Thyroid gland (tissue), 4 donors: Measurements from ENCODE around the gene ULK1. TPM values are rescaled to one million over a fixed set of nuclear protein-coding genes. Genes with fewer than 3 reads are reported as not detected.

ENCODE experiments used
- DNase-seq, 2 donors: peaks; one replicate each; pipeline ENCODE4 v3.0.0-alpha.2; 2019
- H3K27ac ChIP-seq, 3 donors: fragments of 200-600 bp; sonication (generic); 1 replicate in 2 of 3; 2 replicates in 1 of 3; pipeline ENCODE4 v1.5.1; 2016 to 2019; ENCODE audit warnings: mild to moderate bottlenecking in 1 of 3, moderate library complexity in 1 of 3
- H3K27me3 ChIP-seq: fragments of 200-600 bp; sonication (generic); one replicate; pipeline ENCODE4 v1.5.1; 2019
- H3K36me3 ChIP-seq, 2 donors: fragments of 200-600 bp; sonication (generic); one replicate each; pipeline ENCODE4 v1.5.1; 2016 to 2019
- H3K4me1 ChIP-seq, 2 donors: fragments of 200-600 bp; sonication (generic); one replicate each; pipeline ENCODE4 v1.5.1; 2017 to 2019
- H3K4me3 ChIP-seq, 3 donors: fragments of 200-600 bp; sonication (generic); replicated peaks in 1 of 3; 1 replicate in 2 of 3; 2 replicates in 1 of 3; pipeline ENCODE4 v1.5.1; 2016; ENCODE audit warnings: mild to moderate bottlenecking in 1 of 3
- H3K9me3 ChIP-seq: fragments of 200-600 bp; sonication (generic); one replicate; pipeline ENCODE4 v1.5.1; 2017
- POLR2A ChIP-seq, 2 donors: fragments of 450-650 bp; IDR thresholded peaks; one replicate each; pipeline ENCODE4 v1.6.1; 2017; ENCODE audit warnings: antibody characterized with exemption in 2 of 2, mild to moderate bottlenecking in 2 of 2, moderate library complexity in 1 of 2
- WGBS, 2 donors: methylation state at CpG; one replicate each; pipeline ENCODE4 v1.1.5; 2017; 5-methylcytosine and 5-hydroxymethylcytosine counted together
- intact Hi-C: fragments of 100-400 bp; cut with DNase I; formaldehyde crosslinking; loops from one replicate; pipeline ENCODE4 v1.15.1; 2023
- total RNA-seq, 4 donors: library from RNA; depleted of rRNA; stranded (reverse); fragments of >200 nt; gene quantifications; one replicate each; pipeline ENCODE4 v1.2.3, GENCODE V29; 2016
- TF ChIP-seq, protein P1 (sequence below), 6 experiments: fragments of 200-600 bp in 3 of 6; fragments of 450-650 bp in 3 of 6; sonication (generic) in 3 of 6; IDR thresholded peaks; one replicate each; pipeline ENCODE4 v1.5.1; 2016 to 2019; ENCODE audit warnings: antibody characterized with exemption in 6 of 6, mild to moderate bottlenecking in 2 of 6, inconsistent platforms in 1 of 6, moderate library complexity in 1 of 6

Gene ULK1
- total RNA-seq, 4 donors from 2014 or later, result 21.1 to 27.7 (median 21.7) TPM

DNA sequence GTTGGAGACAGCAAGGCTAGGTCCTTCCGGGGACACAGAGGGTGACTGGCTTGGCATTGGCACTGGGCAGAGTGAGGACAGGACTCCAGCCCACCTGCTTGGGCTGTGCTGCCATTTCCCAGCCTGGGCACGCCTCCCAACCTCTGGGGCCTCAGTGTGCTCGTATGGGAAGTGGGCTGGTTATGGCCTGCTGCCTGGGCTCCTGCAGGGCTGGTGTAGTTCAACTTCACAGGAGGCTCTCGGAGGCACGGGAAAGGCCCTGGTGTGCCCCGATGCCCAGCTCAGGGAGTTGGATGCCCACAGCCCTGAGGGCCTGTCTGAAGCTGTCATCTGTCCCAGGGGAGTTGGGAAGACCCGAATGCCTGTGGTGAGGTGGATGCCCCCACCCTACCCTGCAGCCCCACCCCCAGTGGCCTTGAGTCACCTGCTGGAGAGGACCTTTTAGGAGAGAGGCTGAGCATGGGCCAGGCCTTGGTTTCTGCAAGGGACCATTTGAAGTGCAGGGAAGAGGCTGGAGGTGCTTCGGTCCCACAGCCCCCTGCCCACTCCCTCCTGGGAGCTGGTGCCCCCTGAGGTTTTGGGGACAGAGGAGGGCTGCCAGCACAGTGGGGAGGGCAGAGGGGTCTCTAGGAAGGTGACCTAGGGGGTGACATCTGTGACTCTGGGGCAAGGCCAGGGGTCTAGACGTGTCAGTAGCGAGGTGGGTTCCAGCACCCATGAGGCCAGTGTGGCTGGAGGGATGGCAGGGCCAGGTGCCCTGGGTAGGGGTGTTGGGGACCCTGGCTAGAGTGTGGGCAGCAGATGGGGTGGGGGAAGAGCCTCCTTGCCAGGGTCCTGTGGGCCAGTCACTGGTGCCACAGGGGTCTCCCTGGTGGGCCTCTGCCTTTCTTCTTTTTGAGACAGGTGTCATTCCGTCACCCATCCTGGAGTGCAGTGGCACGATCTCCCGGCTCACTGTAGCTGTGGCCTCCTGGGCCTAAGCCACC is 9.1 kb downstream of the ULK1 start:
- H3K36me3 ChIP-seq, result peaks cover 7 to 11% of the 10 kb centered on the region in 2 donors
- intact Hi-C loops, result no loop called here
- H3K27ac ChIP-seq, result no peak overlapping the region
- 92 to 95% methylated on average over 5 to 8 of the region's 13 CpGs for WGBS, 2 donors
- no peak for DNase-seq
- no peak for TF ChIP-seq POLR2A (IDR thresholded peaks at IDR 0.05)
- TF ChIP-seq, protein P1, sequence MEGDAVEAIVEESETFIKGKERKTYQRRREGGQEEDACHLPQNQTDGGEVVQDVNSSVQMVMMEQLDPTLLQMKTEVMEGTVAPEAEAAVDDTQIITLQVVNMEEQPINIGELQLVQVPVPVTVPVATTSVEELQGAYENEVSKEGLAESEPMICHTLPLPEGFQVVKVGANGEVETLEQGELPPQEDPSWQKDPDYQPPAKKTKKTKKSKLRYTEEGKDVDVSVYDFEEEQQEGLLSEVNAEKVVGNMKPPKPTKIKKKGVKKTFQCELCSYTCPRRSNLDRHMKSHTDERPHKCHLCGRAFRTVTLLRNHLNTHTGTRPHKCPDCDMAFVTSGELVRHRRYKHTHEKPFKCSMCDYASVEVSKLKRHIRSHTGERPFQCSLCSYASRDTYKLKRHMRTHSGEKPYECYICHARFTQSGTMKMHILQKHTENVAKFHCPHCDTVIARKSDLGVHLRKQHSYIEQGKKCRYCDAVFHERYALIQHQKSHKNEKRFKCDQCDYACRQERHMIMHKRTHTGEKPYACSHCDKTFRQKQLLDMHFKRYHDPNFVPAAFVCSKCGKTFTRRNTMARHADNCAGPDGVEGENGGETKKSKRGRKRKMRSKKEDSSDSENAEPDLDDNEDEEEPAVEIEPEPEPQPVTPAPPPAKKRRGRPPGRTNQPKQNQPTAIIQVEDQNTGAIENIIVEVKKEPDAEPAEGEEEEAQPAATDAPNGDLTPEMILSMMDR (IDR thresholded peaks at IDR 0.05), result no peak
- no peaks in the 10 kb centered on the region for H3K27me3 ChIP-seq
- H3K9me3 ChIP-seq, result no peaks in the 10 kb centered on the region
- H3K4me3 ChIP-seq, result no peak overlapping the region
- H3K4me1 ChIP-seq, result peaks cover 10 to 30% of the 10 kb centered on the region in 2 donors

DNA sequence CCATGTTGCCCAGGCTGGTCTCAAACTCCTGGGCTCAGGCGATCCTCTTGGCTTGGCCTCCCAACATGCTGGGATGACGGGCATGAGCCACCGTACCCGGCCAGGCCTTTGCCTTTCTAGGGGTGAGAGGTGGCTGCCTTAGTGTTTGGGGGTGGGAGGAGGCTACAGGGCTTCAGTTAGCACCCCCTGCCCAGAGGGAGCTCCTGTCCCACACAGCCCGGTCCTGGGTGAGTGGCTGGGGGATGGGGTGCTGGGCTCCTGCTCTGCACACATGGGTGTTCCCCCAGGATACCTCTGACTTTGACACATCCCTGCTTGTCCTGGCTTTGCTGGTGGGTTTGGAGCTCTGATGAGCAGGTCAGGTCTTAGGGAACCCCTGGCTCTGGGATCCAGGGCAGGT is 9.9 kb downstream of the ULK1 start:
- Histone ChIP-seq H3K4me3 (no peak overlapping the region), H3K36me3 (peaks cover 15 to 19% of the 10 kb centered on the region in 2 donors), H3K9me3 (no peaks in the 10 kb centered on the region), H3K27me3 (no peaks in the 10 kb centered on the region), H3K4me1 (peaks cover 10 to 30% of the 10 kb centered on the region in 2 donors), H3K27ac (no peak overlapping the region)
- intact Hi-C loops, result no loop called here
- 83 to 98% methylated on average over 4 to 5 of the region's 5 CpGs for WGBS, 2 donors
- no peak for DNase-seq
- TF ChIP-seq POLR2A (IDR thresholded peaks at IDR 0.05), result no peak
- TF ChIP-seq, protein P1 (IDR thresholded peaks at IDR 0.05), result no peak

DNA sequence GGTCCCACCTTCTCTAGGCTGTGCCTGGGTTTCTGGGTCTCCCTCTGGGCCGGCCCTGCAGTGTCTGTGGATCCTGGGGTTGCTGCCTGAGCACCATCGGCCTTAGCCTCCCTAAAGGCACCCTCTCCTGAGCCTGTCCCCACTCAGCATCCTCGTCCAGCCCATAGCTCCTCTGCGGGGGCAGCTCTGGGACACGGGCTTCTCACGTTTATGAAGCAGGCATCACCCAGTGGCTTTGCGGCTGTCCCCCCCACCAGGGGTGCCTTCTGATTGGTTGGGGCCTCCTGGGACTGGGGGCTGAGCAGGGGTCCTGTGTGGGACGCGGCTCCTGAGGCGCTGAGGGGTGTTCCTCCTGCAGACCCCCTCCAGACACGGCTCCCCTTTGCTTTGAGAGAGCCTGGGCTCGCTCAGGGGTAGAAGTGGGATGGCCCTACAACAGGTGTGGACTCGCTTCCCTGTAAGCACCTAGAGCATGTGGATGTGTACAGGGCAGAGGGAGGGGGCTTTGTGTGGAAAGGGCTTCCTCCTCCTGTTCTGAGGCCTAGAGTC is 10.7 kb downstream of the ULK1 start:
- Histone ChIP-seq H3K4me3 (no peak overlapping the region), H3K27ac (no peak overlapping the region), H3K4me1 (peaks cover 10 to 30% of the 10 kb centered on the region in 2 donors), H3K36me3 (peaks cover 23 to 27% of the 10 kb centered on the region in 2 donors), H3K9me3 (no peaks in the 10 kb centered on the region), H3K27me3 (no peaks in the 10 kb centered on the region)
- DNase-seq, result no peak
- TF ChIP-seq, protein P1 (IDR thresholded peaks at IDR 0.05), result no peak
- TF ChIP-seq POLR2A (IDR thresholded peaks at IDR 0.05), result no peak
- 94 to 100% methylated on average over 6 to 11 of the region's 13 CpGs for WGBS, 2 donors
- intact Hi-C loops, result no loop called here

DNA sequence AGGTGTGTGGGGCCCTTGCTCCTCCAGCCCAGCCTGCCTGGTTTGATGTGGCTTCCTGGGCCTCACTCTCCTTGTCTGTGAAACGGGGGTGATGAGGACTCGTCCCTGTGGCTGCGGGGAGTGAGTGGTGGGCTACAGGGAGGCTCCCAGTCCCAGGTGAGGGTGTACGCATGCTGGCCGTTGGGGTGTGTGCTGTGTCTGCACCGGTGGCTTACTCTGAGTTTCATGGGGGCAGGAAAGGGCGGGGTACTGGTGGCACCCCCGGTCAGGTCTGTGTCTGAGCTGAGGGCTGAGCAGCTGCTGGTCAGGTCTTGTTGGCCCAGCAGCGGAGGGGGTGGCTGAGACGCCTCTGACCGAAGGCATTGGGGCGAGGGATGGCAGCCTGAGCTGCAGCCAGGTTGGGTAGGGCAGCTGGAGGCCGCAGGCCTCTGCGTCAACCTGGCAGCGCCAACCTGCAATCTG is 11.2 kb downstream of the ULK1 start:
- Histone ChIP-seq H3K9me3 (no peaks in the 10 kb centered on the region), H3K27ac (no peak overlapping the region), H3K27me3 (no peaks in the 10 kb centered on the region), H3K4me1 (peaks cover 10 to 25% of the 10 kb centered on the region in 2 donors), H3K36me3 (peaks cover 25 to 32% of the 10 kb centered on the region in 2 donors), H3K4me3 (no peak overlapping the region)
- WGBS, 2 donors, result 93 to 95% methylated on average over 6 to 14 of the region's 15 CpGs
- intact Hi-C loops, result no loop called here
- TF ChIP-seq, protein P1 (IDR thresholded peaks at IDR 0.05), result no peak
- TF ChIP-seq POLR2A (IDR thresholded peaks at IDR 0.05), result no peak
- DNase-seq, result no peak
